ENCODE data around the gene PPIG.
"Not testable (repeated sequence)": the region's sequence is repeated elsewhere in the genome, so short reads cannot be mapped to it uniquely, and the experiment has no call there.

DNA sequence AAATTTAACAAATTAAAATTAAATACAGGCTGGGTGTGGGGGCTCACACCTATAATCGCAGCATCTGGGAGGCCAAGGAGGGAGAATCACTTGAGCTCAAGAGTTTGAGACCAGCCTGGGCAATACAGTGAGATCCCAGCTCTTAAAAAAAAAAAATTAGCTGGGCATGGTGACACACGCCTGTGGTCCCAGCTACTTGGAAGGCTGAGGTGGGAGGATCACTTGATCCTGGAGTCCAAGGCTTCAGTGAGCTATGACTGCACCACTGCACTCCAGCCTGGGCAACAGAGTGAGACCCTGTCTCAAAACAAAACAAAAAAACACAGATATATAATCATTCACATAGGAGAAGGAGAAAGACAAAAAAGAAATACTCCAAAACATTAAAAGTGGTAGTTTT, 44.7 kb upstream of the PPIG start:
- TF ChIP-seq POLR2A (IDR thresholded peaks at IDR 0.05; ENCODE audit: low read depth, low read length); FOS (IDR thresholded peaks at IDR 0.05; ENCODE audit: low read depth, low read length); RCOR1 (IDR thresholded peaks at IDR 0.05; ENCODE audit: insufficient replicate concordance, low read length); RAD21 (IDR thresholded peaks at IDR 0.05; ENCODE audit: low read length); RFX5 (IDR thresholded peaks at IDR 0.05; ENCODE audit: low read depth, low read length): not testable (repeated sequence)
- TF ChIP-seq, protein P1, sequence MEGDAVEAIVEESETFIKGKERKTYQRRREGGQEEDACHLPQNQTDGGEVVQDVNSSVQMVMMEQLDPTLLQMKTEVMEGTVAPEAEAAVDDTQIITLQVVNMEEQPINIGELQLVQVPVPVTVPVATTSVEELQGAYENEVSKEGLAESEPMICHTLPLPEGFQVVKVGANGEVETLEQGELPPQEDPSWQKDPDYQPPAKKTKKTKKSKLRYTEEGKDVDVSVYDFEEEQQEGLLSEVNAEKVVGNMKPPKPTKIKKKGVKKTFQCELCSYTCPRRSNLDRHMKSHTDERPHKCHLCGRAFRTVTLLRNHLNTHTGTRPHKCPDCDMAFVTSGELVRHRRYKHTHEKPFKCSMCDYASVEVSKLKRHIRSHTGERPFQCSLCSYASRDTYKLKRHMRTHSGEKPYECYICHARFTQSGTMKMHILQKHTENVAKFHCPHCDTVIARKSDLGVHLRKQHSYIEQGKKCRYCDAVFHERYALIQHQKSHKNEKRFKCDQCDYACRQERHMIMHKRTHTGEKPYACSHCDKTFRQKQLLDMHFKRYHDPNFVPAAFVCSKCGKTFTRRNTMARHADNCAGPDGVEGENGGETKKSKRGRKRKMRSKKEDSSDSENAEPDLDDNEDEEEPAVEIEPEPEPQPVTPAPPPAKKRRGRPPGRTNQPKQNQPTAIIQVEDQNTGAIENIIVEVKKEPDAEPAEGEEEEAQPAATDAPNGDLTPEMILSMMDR (conservative IDR thresholded peaks at IDR 0.05; ENCODE audit: low read depth, low read length) = not testable (repeated sequence)
